Cerebellar nuclear complex (tissue), 1 donor: ENCODE results near the gene ATAD3A.

Experiments used
- DNase-seq, 2 experiments: peaks; one replicate each; lab custom pipeline; 2025; lab: John Stamatoyannopoulos, UW

The ATAD3A gene

GRCh38 chr1:1540090-1540817 is 28.3 kb downstream of the ATAD3A start, which contains the start of gene TMEM240:
TSS of gene TMEM240 (minus strand) at chr1:1540624. CDS start at chr1:1540346, 278 bp downstream.
- DNase-seq, result peak in 1 of 2 experiments; percentile 37

- DNase-seq, result no peak
These were observed 29.1 kb downstream of the ATAD3A start for GRCh38 chr1:1540818-1541628.

GRCh38 chr1:1541956-1542765 is 30.2 kb downstream of the ATAD3A start:
- DNase-seq, result no peak

GRCh38 chr1:1542766-1543705 is 31.1 kb downstream of the ATAD3A start:
- no peak for DNase-seq

- DNase-seq, result no peak
These were observed 31.7 kb downstream of the ATAD3A start for GRCh38 chr1:1543706-1544099.

GRCh38 chr1:1544544-1544943 is 32.6 kb downstream of the ATAD3A start:
- DNase-seq, result no peak

- DNase-seq, result no peak
These were observed 34.2 kb downstream of the ATAD3A start for GRCh38 chr1:1545946-1546737.

- DNase-seq, result no peak
These were observed 35.0 kb downstream of the ATAD3A start for GRCh38 chr1:1547011-1547410.

- no peak for DNase-seq
These were observed 35.5 kb downstream of the ATAD3A start for GRCh38 chr1:1547476-1547875.

GRCh38 chr1:1548591-1548990 is 36.6 kb downstream of the ATAD3A start:
- DNase-seq, result no peak

GRCh38 chr1:1550087-1550486 is 38.1 kb downstream of the ATAD3A start:
- no peak for DNase-seq

GRCh38 chr1:1550591-1551432 is 38.9 kb downstream of the ATAD3A start:
- no peak for DNase-seq

GRCh38 chr1:1551524-1552262 is 39.7 kb downstream of the ATAD3A start:
- no peak for DNase-seq

GRCh38 chr1:1552263-1552639 is 40.3 kb downstream of the ATAD3A start:
- DNase-seq, result no peak

GRCh38 chr1:1553821-1554494 is 42.0 kb downstream of the ATAD3A start:
- no peak for DNase-seq

- DNase-seq, result no peak
These were observed 42.6 kb downstream of the ATAD3A start for GRCh38 chr1:1554550-1554925.

- peak in 1 of 2 experiments; percentile 17 for DNase-seq
These were observed 43.3 kb downstream of the ATAD3A start for GRCh38 chr1:1554926-1555915.
